Neuronal stem cell (in vitro differentiated cells): ENCODE results near the gene PLEKHA4.

Source experiments
- DNase-seq: peaks from one replicate; pipeline ENCODE4 v3.0.0-alpha.2; 2013; ENCODE audit warnings: low spot score
- H2AFZ ChIP-seq: one replicate; pipeline ENCODE4 v1.6.1; 2013; ENCODE audit warnings: mild to moderate bottlenecking, low read length, inconsistent platforms
- H2AK5ac ChIP-seq: 2 replicates; pipeline ENCODE4 v1.6.1; 2013; ENCODE audit warnings: low read depth, mild to moderate bottlenecking, inconsistent platforms, low read length, moderate library complexity, mixed read lengths
- H2BK120ac ChIP-seq: 2 replicates; pipeline ENCODE4 v1.6.1; 2013; ENCODE audit warnings: low read depth, mild to moderate bottlenecking, inconsistent platforms, low read length, moderate library complexity, mixed read lengths
- H2BK12ac ChIP-seq: one replicate; pipeline ENCODE4 v1.6.1; 2013; ENCODE audit warnings: low read length, inconsistent platforms
- H2BK15ac ChIP-seq: 2 replicates; pipeline ENCODE4 v1.6.1; 2013; ENCODE audit warnings: mild to moderate bottlenecking, low read length, inconsistent platforms, mixed read lengths
- H2BK5ac ChIP-seq: one replicate; pipeline ENCODE4 v1.6.1; 2013; ENCODE audit warnings: inconsistent platforms, mild to moderate bottlenecking, low read length, moderate library complexity
- H3K14ac ChIP-seq: one replicate; pipeline ENCODE4 v1.6.1; 2013; ENCODE audit warnings: low read length, inconsistent platforms
- H3K18ac ChIP-seq: 2 replicates; pipeline ENCODE4 v1.6.1; 2013; ENCODE audit warnings: low read length, inconsistent platforms
- H3K23ac ChIP-seq: 2 replicates; pipeline ENCODE4 v1.6.1; 2013; ENCODE audit warnings: low read depth, mild to moderate bottlenecking, mixed read lengths, low read length, inconsistent platforms; ENCODE audit not compliant: poor library complexity
- H3K27ac ChIP-seq: replicated peaks from 3 replicates; pipeline ENCODE4 v1.5.1; 2013; ENCODE audit warnings: low read length, inconsistent platforms
- H3K27me3 ChIP-seq, 3 experiments: 2 replicates each; pipeline ENCODE4 v1.6.1; 2013; ENCODE audit warnings: low read length in 3 of 3, mild to moderate bottlenecking in 2 of 3, inconsistent platforms in 1 of 3, low read depth in 1 of 3, mixed read lengths in 1 of 3, moderate library complexity in 1 of 3; ENCODE audit not compliant: control insufficient read depth in 3 of 3, insufficient read depth in 3 of 3
- H3K36me3 ChIP-seq, 2 donors: replicated peaks in 1 of 2; 2 replicates each; pipeline ENCODE4 v1.6.1; 2013; ENCODE audit warnings: low read length in 2 of 2; ENCODE audit not compliant: control insufficient read depth in 2 of 2, insufficient read depth in 2 of 2
- H3K4ac ChIP-seq: 2 replicates; pipeline ENCODE4 v1.6.1; 2013; ENCODE audit warnings: inconsistent platforms, mild to moderate bottlenecking, low read length, moderate library complexity
- H3K4me1 ChIP-seq, 2 donors: 1 replicate in 1 of 2; 2 replicates in 1 of 2; pipeline ENCODE4 v1.6.1; 2013; ENCODE audit warnings: low read length in 2 of 2, low read depth in 1 of 2; ENCODE audit not compliant: control insufficient read depth in 2 of 2, insufficient read depth in 1 of 2
- H3K4me2 ChIP-seq: one replicate; pipeline ENCODE4 v1.6.1; 2013; ENCODE audit warnings: mild to moderate bottlenecking, low read length, inconsistent platforms; ENCODE audit not compliant: insufficient read depth, poor library complexity, severe bottlenecking
- H3K4me3 ChIP-seq, 2 donors: 2 replicates each; pipeline ENCODE4 v1.5.1; 2013; ENCODE audit warnings: low read length in 2 of 2, mild to moderate bottlenecking in 2 of 2, inconsistent platforms in 1 of 2, moderate library complexity in 1 of 2
- H3K79me1 ChIP-seq: one replicate; pipeline ENCODE4 v1.6.1; 2013; ENCODE audit warnings: low read depth, mild to moderate bottlenecking, inconsistent platforms, low read length, moderate library complexity
- H3K9ac ChIP-seq: one replicate; pipeline ENCODE4 v1.6.1; 2013; ENCODE audit warnings: mild to moderate bottlenecking, low read depth, low read length, inconsistent platforms; ENCODE audit not compliant: poor library complexity
- H3K9me3 ChIP-seq, 2 donors: replicated peaks in 1 of 2; 2 replicates each; pipeline versions ENCODE3 to v1.6.1; 2013; ENCODE audit warnings: low read length in 2 of 2, mild to moderate bottlenecking in 2 of 2, inconsistent platforms in 1 of 2, low read depth in 1 of 2, mixed read lengths in 1 of 2, moderate library complexity in 1 of 2; ENCODE audit not compliant: control insufficient read depth in 2 of 2, insufficient read depth in 1 of 2
- H4K8ac ChIP-seq: one replicate; pipeline ENCODE4 v1.6.1; 2013; ENCODE audit warnings: low read depth, mild to moderate bottlenecking, inconsistent platforms, low read length, moderate library complexity
- H4K91ac ChIP-seq: one replicate; pipeline ENCODE4 v1.6.1; 2013; ENCODE audit warnings: low read length, low read depth, mild to moderate bottlenecking, inconsistent platforms; ENCODE audit not compliant: poor library complexity
- WGBS, 2 donors: extraction: QIAGEN DNeasy Blood & Tissue Kit; methylation state at CpG; one replicate each; pipeline ENCODE4 v1.1.7; 2013; ENCODE audit warnings: missing lambda C conversion rate in 2 of 2, mixed read lengths in 1 of 2; ENCODE audit not compliant: insufficient read length in 2 of 2, insufficient replicate concordance in 1 of 2; ENCODE audit errors: extremely low coverage in 2 of 2; 5-methylcytosine and 5-hydroxymethylcytosine counted together

Gene PLEKHA4

GRCh38 chr19:48807590-48808308 lies 60.7 kb downstream of the PLEKHA4 start:
- peak overlapping the region; percentile 47 for H3K14ac ChIP-seq
- H2AFZ ChIP-seq: no peak overlapping the region
- H4K91ac ChIP-seq: no peak overlapping the region
- H3K23ac ChIP-seq: peak overlapping the region; percentile 37
- H2BK12ac ChIP-seq: no peak overlapping the region
- no CpG with 5 or more reads among the region's 13 CpGs for WGBS, 2 donors
- peak overlapping the region; percentile 21 for H3K9ac ChIP-seq
- no peak overlapping the region for H3K4ac ChIP-seq
- peaks cover 16 to 23% of the 10 kb centered on the region in 2 donors for H3K4me1 ChIP-seq
- peak overlapping the region; percentile 71 for H2BK5ac ChIP-seq
- H2AK5ac ChIP-seq: peak overlapping the region; percentile 93
- H3K4me2 ChIP-seq: peak overlapping the region; percentile 13
- no peak for DNase-seq
- H2BK120ac ChIP-seq: no peak overlapping the region
- no peak overlapping the region for H4K8ac ChIP-seq
- no peaks in the 10 kb centered on the region for H3K27me3 ChIP-seq
- H3K18ac ChIP-seq: peak overlapping the region; percentile 85
- no peaks in the 10 kb centered on the region for H3K9me3 ChIP-seq
- H2BK15ac ChIP-seq: no peak overlapping the region
- H3K79me1 ChIP-seq: no peaks in the 10 kb centered on the region
- H3K4me3 ChIP-seq: no peak overlapping the region
- peak overlapping the region; percentile 28 for H3K27ac ChIP-seq
- H3K36me3 ChIP-seq: peaks cover 3 to 5% of the 10 kb centered on the region in 2 donors

DNA sequence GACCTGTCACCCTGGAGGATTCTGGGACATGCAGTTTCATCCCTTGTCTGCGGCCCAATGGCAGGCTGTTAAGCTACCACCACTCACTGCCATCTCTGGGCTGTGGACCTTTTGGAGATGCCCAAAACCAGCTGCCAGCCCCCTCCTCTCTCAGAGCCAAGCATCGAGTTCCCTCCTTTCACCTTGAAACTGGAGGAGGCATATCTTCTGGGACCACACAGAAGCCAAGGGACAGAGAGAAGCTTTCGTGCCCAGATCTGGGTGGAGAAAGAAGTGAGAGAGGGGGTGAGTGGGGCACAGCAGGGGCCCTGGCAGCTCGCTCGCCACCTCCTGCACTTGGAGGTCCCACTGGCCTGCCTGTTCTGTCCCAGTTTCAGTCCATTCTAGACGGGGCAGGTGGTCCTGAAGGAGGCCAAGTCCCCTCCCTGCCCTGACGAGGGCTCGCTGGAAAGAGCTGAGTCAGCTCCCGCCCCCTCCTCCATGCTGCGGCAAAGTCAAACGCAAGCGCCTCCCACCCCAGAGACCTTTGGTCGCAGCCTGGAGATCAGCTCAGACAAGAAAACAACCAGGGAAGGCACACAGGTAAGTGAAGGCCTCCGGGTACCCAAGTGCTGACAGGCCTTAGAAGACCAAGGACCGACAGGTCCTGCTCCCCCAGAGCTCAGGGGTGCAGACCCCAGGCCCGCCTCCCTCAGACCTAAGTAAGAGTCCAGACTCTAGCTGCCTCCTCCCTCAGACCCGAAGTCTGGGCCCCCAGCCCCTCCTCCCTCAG lies 61.4 kb downstream of the PLEKHA4 start:
- Histone ChIP-seq H2BK15ac (no peak overlapping the region), H2BK12ac (peak overlapping the region; percentile 73), H3K23ac (peak overlapping the region; percentile 89), H3K4ac (peak overlapping the region; percentile 76), H3K4me1 (peaks cover 16 to 22% of the 10 kb centered on the region in 2 donors), H2AFZ (no peak overlapping the region), H3K9me3 (no peaks in the 10 kb centered on the region), H3K27ac (peak overlapping the region; percentile 67), H4K91ac (no peak overlapping the region), H3K79me1 (no peaks in the 10 kb centered on the region), H4K8ac (no peak overlapping the region), H3K18ac (peak overlapping the region; percentile 85), H3K9ac (peak overlapping the region; percentile 21), H3K4me3 (no peak overlapping the region), H3K36me3 (peaks cover 3 to 5% of the 10 kb centered on the region in 2 donors), H3K14ac (peak overlapping the region; percentile 47), H3K4me2 (no peak overlapping the region), H2AK5ac (peak overlapping the region; percentile 93), H3K27me3 (no peaks in the 10 kb centered on the region), H2BK120ac (no peak overlapping the region), H2BK5ac (peak overlapping the region; percentile 71)
- peak; percentile 68 for DNase-seq
- WGBS, 2 donors: no CpG with 5 or more reads among the region's 17 CpGs

- no peaks in the 10 kb centered on the region for H3K9me3 ChIP-seq
- H3K27ac ChIP-seq: no peak overlapping the region
- peak overlapping the region; percentile 58 for H3K18ac ChIP-seq
- H3K4me3 ChIP-seq: no peak overlapping the region
- no peak overlapping the region for H3K23ac ChIP-seq
- no peak overlapping the region for H4K91ac ChIP-seq
- H2BK12ac ChIP-seq: no peak overlapping the region
- H3K4me2 ChIP-seq: no peak overlapping the region
- no peak overlapping the region for H2AFZ ChIP-seq
- H3K36me3 ChIP-seq: peaks cover 3 to 5% of the 10 kb centered on the region in 2 donors
- no peak overlapping the region for H2BK15ac ChIP-seq
- H2BK120ac ChIP-seq: no peak overlapping the region
- H3K79me1 ChIP-seq: no peaks in the 10 kb centered on the region
- no peak overlapping the region for H2BK5ac ChIP-seq
- no peak overlapping the region for H2AK5ac ChIP-seq
- H4K8ac ChIP-seq: no peak overlapping the region
- no CpG with 5 or more reads among the region's 5 CpGs for WGBS, 2 donors
- no peak for DNase-seq
- H3K14ac ChIP-seq: no peak overlapping the region
- no peaks in the 10 kb centered on the region for H3K27me3 ChIP-seq
- H3K9ac ChIP-seq: peak overlapping the region; percentile 74
- H3K4me1 ChIP-seq: peaks cover 16 to 22% of the 10 kb centered on the region in 2 donors
- no peak overlapping the region for H3K4ac ChIP-seq
Measured at GRCh38 chr19:48806518-48806817, 61.9 kb downstream of the PLEKHA4 start.

GRCh38 chr19:48805452-48805851 lies 63.0 kb downstream of the PLEKHA4 start:
- Histone ChIP-seq H2BK5ac (no peak overlapping the region), H3K79me1 (no peaks in the 10 kb centered on the region), H3K27me3 (no peaks in the 10 kb centered on the region), H3K14ac (no peak overlapping the region), H3K4ac (no peak overlapping the region), H3K27ac (peak overlapping the region; percentile 27), H3K4me3 (no peak overlapping the region), H2AK5ac (no peak overlapping the region), H2AFZ (no peak overlapping the region), H3K4me1 (peaks cover 16 to 22% of the 10 kb centered on the region in 2 donors), H3K9ac (no peak overlapping the region), H3K36me3 (peaks cover 3 to 5% of the 10 kb centered on the region in 2 donors), H3K4me2 (no peak overlapping the region), H3K23ac (peak overlapping the region; percentile 6), H2BK120ac (no peak overlapping the region), H2BK12ac (no peak overlapping the region), H4K91ac (no peak overlapping the region), H3K9me3 (no peaks in the 10 kb centered on the region), H2BK15ac (peak overlapping the region; percentile 49), H4K8ac (no peak overlapping the region), H3K18ac (peak overlapping the region; percentile 70)
- no peak for DNase-seq
- no CpG with 5 or more reads among the region's 15 CpGs for WGBS, 2 donors
